Spleen (tissue), 11 donors: Measurements from ENCODE around the gene RAB11FIP4. TPM values are rescaled to one million over a fixed set of nuclear protein-coding genes. Genes with fewer than 3 reads are reported as not detected.

Experiments
- DNase-seq: peaks from one replicate; pipeline ENCODE4 v3.0.0-alpha.2; 2020
- H3K27ac ChIP-seq, 8 donors: fragments of 200-600 bp; sonication (generic) in 7 of 8; 1 replicate in 4 of 8; 2 replicates in 4 of 8; pipeline versions ENCODE4 v1.5.0 to v1.8.0; 2016 to 2021; ENCODE audit warnings: inconsistent platforms in 4 of 8, mild to moderate bottlenecking in 4 of 8, moderate library complexity in 1 of 8
- H3K27me3 ChIP-seq, 7 donors: fragments of 200-600 bp; sonication (generic) in 6 of 7; replicated peaks in 1 of 7; 1 replicate in 4 of 7; 2 replicates in 3 of 7; pipeline versions ENCODE4 v1.5.0 to v1.8.0; 2016 to 2021; ENCODE audit warnings: inconsistent platforms in 3 of 7, mild to moderate bottlenecking in 1 of 7
- H3K36me3 ChIP-seq, 6 donors: fragments of 200-600 bp; sonication (generic) in 5 of 6; 1 replicate in 4 of 6; 2 replicates in 2 of 6; pipeline versions ENCODE4 v1.5.0 to v1.8.0; 2016 to 2021; ENCODE audit warnings: inconsistent platforms in 2 of 6
- H3K4me1 ChIP-seq, 6 donors: fragments of 200-600 bp; sonication (generic) in 5 of 6; 1 replicate in 3 of 6; 2 replicates in 3 of 6; pipeline versions ENCODE4 v1.5.0 to v1.8.0; 2016 to 2021; ENCODE audit warnings: inconsistent platforms in 3 of 6
- H3K4me3 ChIP-seq, 8 donors: fragments of 200-600 bp; sonication (generic) in 7 of 8; 1 replicate in 4 of 8; 2 replicates in 4 of 8; pipeline versions ENCODE4 v1.5.0 to v1.8.0; 2016 to 2021; ENCODE audit warnings: inconsistent platforms in 4 of 8, mild to moderate bottlenecking in 4 of 8, moderate library complexity in 2 of 8
- H3K9me3 ChIP-seq, 8 donors: fragments of 200-600 bp; sonication (generic) in 7 of 8; 1 replicate in 4 of 8; 2 replicates in 4 of 8; pipeline versions ENCODE4 v1.5.0 to v1.8.0; 2016 to 2021; ENCODE audit warnings: inconsistent platforms in 4 of 8
- POLR2A ChIP-seq, 3 donors: fragments of 450-650 bp; IDR thresholded peaks; one replicate each; pipeline ENCODE4 v1.5.1; 2017; ENCODE audit warnings: antibody characterized with exemption in 3 of 3, mild to moderate bottlenecking in 1 of 3
- POLR2AphosphoS5 ChIP-seq, 3 donors: sonication (generic); formaldehyde crosslinking; IDR thresholded peaks; one replicate each; pipeline ENCODE4 v1.5.1; 2017; ENCODE audit warnings: antibody characterized with exemption in 3 of 3
- WGBS, 5 donors: extraction: QIAGEN DNeasy Blood & Tissue Kit in 3 of 5; methylation state at CpG; one replicate each; pipeline versions ENCODE4 v1.1.5 to v1.1.7; 2013 to 2018; 5-methylcytosine and 5-hydroxymethylcytosine counted together
- intact Hi-C: fragments of 100-400 bp; cut with DNase I; formaldehyde crosslinking; loops from one replicate; pipeline ENCODE4 v1.15.0; 2023; ENCODE audit warnings: low total_unique reads
- polyA plus RNA-seq, 3 donors: library from polyadenylated mRNA; stranded (reverse); fragments of 200-250 nt; gene quantifications; one replicate each; pipeline ENCODE4 v1.2.1, GENCODE V29; 2013
- total RNA-seq, 7 donors: library from RNA; depleted of rRNA in 3 of 7; stranded (reverse); fragments of >200 nt in 3 of 7; fragmentation: NEBNext Ultra II Directional in 4 of 7; extraction: Animal tissue kit (Norgen Biotek cat#: 25700) in 4 of 7; gene quantifications; one replicate each; pipeline versions ENCODE4 v1.1.0 to v1.2.1, GENCODE V29; 2016 to 2021
- TF ChIP-seq, protein P1 (sequence below), 11 experiments: fragments of 200-600 bp in 7 of 11; fragments of 450-650 bp in 4 of 11; sonication (generic) in 4 of 11; IDR thresholded peaks in 8 of 11; conservative IDR thresholded peaks in 3 of 11; 1 replicate in 7 of 11; 2 replicates in 4 of 11; pipeline versions ENCODE4 v1.4.0 to v1.8.0; 2016 to 2021; ENCODE audit warnings: antibody characterized with exemption in 11 of 11, inconsistent platforms in 4 of 11, mild to moderate bottlenecking in 1 of 11
- donor health status: healthy with polysubstance abuse.
- donor health status: DM: no; HTN: no; CAD: no; lungs with moderate emphysema.
- donor health status: DM: no; HTN: no; CAD: no.
- donor health status: Bipolar disorder and iron deficiency.
- donor health status: healthy.
- donor health status: DM: no; HTN: no; CAD: no.
- donor health status: DM: yes; HTN: yes; CAD: no.

The RAB11FIP4 gene
- total and polyA plus RNA-seq, 10 donors = 5.5 to 25.2 (median 20.9) TPM

DNA sequence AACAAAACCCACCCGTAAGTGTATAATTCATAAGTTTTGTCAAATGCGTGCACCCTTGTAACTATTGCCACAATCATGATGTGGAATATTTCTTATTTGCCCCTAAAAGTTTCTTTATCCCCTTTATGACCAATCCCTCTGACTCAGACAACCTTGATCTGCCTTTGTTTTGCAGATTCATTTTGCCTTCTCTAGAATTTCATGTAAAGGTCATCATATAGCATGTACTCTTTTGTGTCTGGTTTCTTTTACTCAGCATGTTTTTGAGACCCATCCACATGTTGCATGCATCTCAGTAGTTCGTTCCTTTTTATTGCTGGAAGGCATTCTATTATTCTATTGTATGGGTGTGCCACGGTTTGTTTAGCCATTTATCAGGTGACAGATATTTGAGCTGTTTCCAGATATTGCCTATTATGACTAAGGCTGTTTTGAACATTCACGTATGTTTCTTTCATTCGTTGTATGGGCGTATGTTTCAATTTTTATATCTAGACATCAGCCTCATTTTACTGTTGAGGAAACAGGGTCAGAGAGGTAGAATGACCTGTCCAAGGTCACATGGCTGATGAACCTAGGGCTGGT, 192.4 kb downstream of the RAB11FIP4 start:
- no peaks in the 10 kb centered on the region for H3K36me3 ChIP-seq
- H3K27me3 ChIP-seq = no peaks in the 10 kb centered on the region
- intact Hi-C loops = no loop called here
- H3K4me1 ChIP-seq = peaks cover 11 to 44% (median 35%) of the 10 kb centered on the region in 6 donors
- no peak for TF ChIP-seq POLR2A (IDR thresholded peaks at IDR 0.05)
- no peak for TF ChIP-seq POLR2AphosphoS5 (IDR thresholded peaks at IDR 0.05)
- TF ChIP-seq, protein P1, sequence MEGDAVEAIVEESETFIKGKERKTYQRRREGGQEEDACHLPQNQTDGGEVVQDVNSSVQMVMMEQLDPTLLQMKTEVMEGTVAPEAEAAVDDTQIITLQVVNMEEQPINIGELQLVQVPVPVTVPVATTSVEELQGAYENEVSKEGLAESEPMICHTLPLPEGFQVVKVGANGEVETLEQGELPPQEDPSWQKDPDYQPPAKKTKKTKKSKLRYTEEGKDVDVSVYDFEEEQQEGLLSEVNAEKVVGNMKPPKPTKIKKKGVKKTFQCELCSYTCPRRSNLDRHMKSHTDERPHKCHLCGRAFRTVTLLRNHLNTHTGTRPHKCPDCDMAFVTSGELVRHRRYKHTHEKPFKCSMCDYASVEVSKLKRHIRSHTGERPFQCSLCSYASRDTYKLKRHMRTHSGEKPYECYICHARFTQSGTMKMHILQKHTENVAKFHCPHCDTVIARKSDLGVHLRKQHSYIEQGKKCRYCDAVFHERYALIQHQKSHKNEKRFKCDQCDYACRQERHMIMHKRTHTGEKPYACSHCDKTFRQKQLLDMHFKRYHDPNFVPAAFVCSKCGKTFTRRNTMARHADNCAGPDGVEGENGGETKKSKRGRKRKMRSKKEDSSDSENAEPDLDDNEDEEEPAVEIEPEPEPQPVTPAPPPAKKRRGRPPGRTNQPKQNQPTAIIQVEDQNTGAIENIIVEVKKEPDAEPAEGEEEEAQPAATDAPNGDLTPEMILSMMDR (IDR thresholded peaks at IDR 0.05 in 8 of 11, conservative IDR thresholded peaks at IDR 0.05 in 3 of 11) = no peak
- H3K4me3 ChIP-seq = no peak overlapping the region
- H3K27ac ChIP-seq = no peak overlapping the region
- H3K9me3 ChIP-seq = no peaks in the 10 kb centered on the region
- 82 to 92% (median 85%) methylated on average over 7 of the region's 7 CpGs for WGBS, 5 donors
- no peak for DNase-seq

DNA sequence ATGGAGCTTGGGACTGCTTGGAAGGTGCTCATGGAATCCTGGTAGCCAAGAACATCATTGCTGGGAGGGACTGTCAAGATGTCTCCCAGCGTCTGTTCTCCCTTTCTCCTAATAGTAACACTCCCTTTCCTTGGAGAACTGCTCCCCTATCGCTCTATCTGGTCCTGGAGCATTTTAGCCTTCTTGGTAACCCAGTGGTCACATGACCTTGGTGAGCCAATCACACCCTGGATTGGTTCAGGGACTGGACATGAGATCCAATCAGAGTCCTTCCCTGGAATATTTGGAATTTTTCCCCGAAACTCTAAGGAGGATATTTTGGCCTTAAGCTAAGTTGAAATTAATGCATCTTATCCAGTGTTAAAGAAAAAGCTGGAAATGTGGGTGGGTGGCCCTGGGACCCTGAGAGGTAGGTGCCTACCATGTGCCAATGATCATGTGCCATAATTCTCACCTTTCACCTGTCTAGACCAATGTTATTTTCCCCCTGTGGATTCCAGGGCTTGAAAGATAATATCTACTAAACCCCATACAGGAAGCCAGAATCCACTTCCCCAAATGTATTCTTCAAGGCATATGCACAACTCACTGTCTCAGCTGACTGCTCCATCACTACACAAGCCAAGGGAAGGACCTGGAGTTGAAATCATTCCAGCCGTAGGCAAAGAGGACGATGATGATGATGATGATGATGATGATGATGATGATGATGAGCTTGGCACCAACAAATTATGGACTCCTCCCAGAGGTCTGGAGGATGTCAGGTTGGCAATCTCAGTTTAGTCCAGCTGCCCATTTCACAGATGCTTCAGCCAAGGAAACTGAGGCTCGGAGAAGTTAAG, 193.2 kb downstream of the RAB11FIP4 start:
- no peaks in the 10 kb centered on the region for H3K9me3 ChIP-seq
- H3K27ac ChIP-seq = no peak overlapping the region
- WGBS, 5 donors = 85 to 91% (median 87%) methylated on average over 6 of the region's 6 CpGs
- intact Hi-C loops = no loop called here
- TF ChIP-seq POLR2AphosphoS5 (IDR thresholded peaks at IDR 0.05) (no peak), POLR2A (IDR thresholded peaks at IDR 0.05) (no peak)
- TF ChIP-seq, protein P1 (IDR thresholded peaks at IDR 0.05 in 8 of 11, conservative IDR thresholded peaks at IDR 0.05 in 3 of 11) = no peak
- no peak overlapping the region for H3K4me3 ChIP-seq
- no peaks in the 10 kb centered on the region for H3K36me3 ChIP-seq
- H3K4me1 ChIP-seq = peaks cover 11 to 36% (median 29%) of the 10 kb centered on the region in 6 donors
- no peak for DNase-seq
- H3K27me3 ChIP-seq = no peaks in the 10 kb centered on the region

DNA sequence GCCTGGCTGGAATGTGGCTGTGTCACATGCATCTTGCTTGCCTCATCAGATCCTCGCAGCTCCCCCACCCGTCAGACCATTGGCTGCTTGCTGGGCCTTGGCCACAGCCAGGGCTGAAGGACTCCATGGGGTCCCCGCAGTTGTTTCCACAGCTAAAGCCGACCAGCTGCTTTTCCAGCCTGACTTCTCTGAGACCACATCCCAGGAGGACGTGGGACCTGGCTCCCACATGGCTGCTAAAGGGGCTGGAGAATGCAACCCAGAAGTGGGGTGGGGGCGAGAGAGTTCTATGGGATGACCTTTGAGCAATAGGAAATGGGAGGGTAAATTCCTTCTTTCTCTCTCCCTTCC, 193.8 kb downstream of the RAB11FIP4 start:
- no peak overlapping the region for H3K4me3 ChIP-seq
- peaks cover 11 to 30% (median 25%) of the 10 kb centered on the region in 6 donors for H3K4me1 ChIP-seq
- H3K9me3 ChIP-seq = no peaks in the 10 kb centered on the region
- H3K27me3 ChIP-seq = no peaks in the 10 kb centered on the region
- TF ChIP-seq POLR2AphosphoS5 (IDR thresholded peaks at IDR 0.05) = no peak
- TF ChIP-seq, protein P1 (IDR thresholded peaks at IDR 0.05 in 8 of 11, conservative IDR thresholded peaks at IDR 0.05 in 3 of 11) = no peak
- no peak for TF ChIP-seq POLR2A (IDR thresholded peaks at IDR 0.05)
- intact Hi-C loops = no loop called here
- no peak overlapping the region for H3K27ac ChIP-seq
- DNase-seq = peak; percentile 58
- 79 to 95% (median 84%) methylated on average over 6 of the region's 6 CpGs for WGBS, 5 donors
- no peaks in the 10 kb centered on the region for H3K36me3 ChIP-seq

DNA sequence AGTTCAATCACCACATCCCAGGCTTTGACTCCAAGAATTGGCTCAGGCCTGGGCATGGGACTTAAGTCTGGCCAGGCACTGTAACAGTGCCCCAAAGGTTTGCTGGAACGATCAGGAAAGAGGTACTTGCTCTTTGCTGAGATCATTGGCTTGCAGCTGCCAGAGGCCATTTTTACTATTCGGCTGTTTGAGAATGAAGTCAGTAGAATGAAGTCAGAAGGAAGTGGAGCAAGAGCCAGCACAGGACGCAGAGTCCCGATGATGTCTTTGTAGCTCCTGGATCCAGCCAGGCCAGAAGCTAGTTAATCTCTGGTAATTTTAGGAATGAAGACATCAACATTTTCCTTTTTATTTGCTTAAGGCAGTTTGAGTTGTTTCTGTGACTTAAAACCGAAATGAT, 195.5 kb downstream of the RAB11FIP4 start:
- H3K4me1 ChIP-seq = peaks cover 5 to 13% (median 8%) of the 10 kb centered on the region in 6 donors
- no peak overlapping the region for H3K4me3 ChIP-seq
- 28 to 75% (median 49%) methylated on average over 5 of the region's 5 CpGs for WGBS, 5 donors
- intact Hi-C loops = no loop called here
- no peaks in the 10 kb centered on the region for H3K27me3 ChIP-seq
- no peaks in the 10 kb centered on the region for H3K9me3 ChIP-seq
- TF ChIP-seq POLR2A (IDR thresholded peaks at IDR 0.05) (no peak), POLR2AphosphoS5 (IDR thresholded peaks at IDR 0.05) (no peak)
- TF ChIP-seq, protein P1 (IDR thresholded peaks at IDR 0.05 in 8 of 11, conservative IDR thresholded peaks at IDR 0.05 in 3 of 11) = no peak
- DNase-seq = no peak
- no peak overlapping the region for H3K27ac ChIP-seq
- H3K36me3 ChIP-seq = no peaks in the 10 kb centered on the region
